Measurements from ENCODE around the gene SERPINB7.

The SERPINB7 gene

GRCh38 chr18:63834471-63835113 is 59.4 kb downstream of the SERPINB7 start:
- no peak for TF ChIP-seq POLR2AphosphoS5 (IDR thresholded peaks at IDR 0.05; ENCODE audit: low read depth, low read length)

GRCh38 chr18:63836456-63836855 is 61.2 kb downstream of the SERPINB7 start:
- no peak for TF ChIP-seq TAF1 (IDR thresholded peaks at IDR 0.05; ENCODE audit: borderline replicate concordance, insufficient read depth, low read length)
- TF ChIP-seq SIN3A (IDR thresholded peaks at IDR 0.05; ENCODE audit: borderline replicate concordance, insufficient read depth, low read length) = no peak
- TF ChIP-seq, protein P1, sequence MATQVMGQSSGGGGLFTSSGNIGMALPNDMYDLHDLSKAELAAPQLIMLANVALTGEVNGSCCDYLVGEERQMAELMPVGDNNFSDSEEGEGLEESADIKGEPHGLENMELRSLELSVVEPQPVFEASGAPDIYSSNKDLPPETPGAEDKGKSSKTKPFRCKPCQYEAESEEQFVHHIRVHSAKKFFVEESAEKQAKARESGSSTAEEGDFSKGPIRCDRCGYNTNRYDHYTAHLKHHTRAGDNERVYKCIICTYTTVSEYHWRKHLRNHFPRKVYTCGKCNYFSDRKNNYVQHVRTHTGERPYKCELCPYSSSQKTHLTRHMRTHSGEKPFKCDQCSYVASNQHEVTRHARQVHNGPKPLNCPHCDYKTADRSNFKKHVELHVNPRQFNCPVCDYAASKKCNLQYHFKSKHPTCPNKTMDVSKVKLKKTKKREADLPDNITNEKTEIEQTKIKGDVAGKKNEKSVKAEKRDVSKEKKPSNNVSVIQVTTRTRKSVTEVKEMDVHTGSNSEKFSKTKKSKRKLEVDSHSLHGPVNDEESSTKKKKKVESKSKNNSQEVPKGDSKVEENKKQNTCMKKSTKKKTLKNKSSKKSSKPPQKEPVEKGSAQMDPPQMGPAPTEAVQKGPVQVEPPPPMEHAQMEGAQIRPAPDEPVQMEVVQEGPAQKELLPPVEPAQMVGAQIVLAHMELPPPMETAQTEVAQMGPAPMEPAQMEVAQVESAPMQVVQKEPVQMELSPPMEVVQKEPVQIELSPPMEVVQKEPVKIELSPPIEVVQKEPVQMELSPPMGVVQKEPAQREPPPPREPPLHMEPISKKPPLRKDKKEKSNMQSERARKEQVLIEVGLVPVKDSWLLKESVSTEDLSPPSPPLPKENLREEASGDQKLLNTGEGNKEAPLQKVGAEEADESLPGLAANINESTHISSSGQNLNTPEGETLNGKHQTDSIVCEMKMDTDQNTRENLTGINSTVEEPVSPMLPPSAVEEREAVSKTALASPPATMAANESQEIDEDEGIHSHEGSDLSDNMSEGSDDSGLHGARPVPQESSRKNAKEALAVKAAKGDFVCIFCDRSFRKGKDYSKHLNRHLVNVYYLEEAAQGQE (IDR thresholded peaks at IDR 0.05; ENCODE audit: insufficient read depth in 1 of 2, low read depth in 2 of 2, low read length in 2 of 2) = no peak
- TF ChIP-seq POLR2AphosphoS5 (IDR thresholded peaks at IDR 0.05; ENCODE audit: low read depth, low read length) = no peak
- no peak for TF ChIP-seq FOXP2 (optimal IDR thresholded peaks at IDR 0.05; ENCODE audit: borderline replicate concordance, extremely low read depth, extremely low read length, insufficient read depth)

DNA sequence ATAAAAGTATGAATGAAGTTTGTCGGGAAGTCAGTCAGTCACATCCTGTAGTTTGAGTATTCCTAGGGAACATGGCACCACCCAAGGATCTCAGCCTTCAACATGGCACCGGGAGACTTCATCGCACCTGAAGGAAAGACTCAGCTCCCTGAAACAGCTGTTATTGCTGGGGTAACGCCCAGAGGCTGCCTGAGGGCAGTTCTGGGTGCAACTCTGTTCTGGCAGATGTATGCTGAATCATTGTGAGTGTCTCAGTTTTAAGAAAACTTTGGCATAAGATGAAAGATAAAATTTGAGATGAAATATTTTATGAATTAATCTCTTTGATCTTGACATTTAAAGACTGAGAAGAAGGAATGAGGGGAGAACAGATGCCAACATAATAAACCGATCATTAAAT is 62.4 kb downstream of the SERPINB7 start:
- TF ChIP-seq FOXP2 (optimal IDR thresholded peaks at IDR 0.05; ENCODE audit: borderline replicate concordance, extremely low read depth, extremely low read length, insufficient read depth) = no peak
- TF ChIP-seq TAF1 (IDR thresholded peaks at IDR 0.05; ENCODE audit: borderline replicate concordance, insufficient read depth, low read length) = no peak
- TF ChIP-seq POLR2AphosphoS5 (IDR thresholded peaks at IDR 0.05; ENCODE audit: low read depth, low read length) = no peak
- TF ChIP-seq SIN3A (IDR thresholded peaks at IDR 0.05; ENCODE audit: borderline replicate concordance, insufficient read depth, low read length) = no peak
- TF ChIP-seq, protein P1 (IDR thresholded peaks at IDR 0.05; ENCODE audit: insufficient read depth in 1 of 2, low read depth in 2 of 2, low read length in 2 of 2) = no peak

DNA sequence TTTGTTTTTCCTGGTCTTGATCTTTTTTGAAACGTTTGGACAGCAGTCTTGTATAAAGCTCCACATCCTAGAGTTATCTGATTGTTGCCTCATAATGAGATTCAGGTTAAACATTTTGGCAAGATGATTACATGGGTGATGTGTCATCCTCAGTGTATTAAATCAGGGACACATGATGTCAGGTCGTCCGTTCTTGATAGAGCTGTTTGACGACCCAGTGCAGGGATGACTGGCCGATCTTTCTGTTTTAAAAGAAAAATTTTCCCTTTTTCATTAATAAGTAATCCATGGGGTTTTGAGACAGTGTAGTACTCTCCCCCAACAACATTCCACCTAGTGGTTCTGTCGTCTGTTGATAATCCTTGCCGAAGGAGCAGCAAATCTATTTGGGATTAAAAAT is 67.8 kb downstream of the SERPINB7 start:
- TF ChIP-seq FOXP2 (optimal IDR thresholded peaks at IDR 0.05; ENCODE audit: borderline replicate concordance, extremely low read depth, extremely low read length, insufficient read depth) = no peak
- no peak for TF ChIP-seq TAF1 (IDR thresholded peaks at IDR 0.05; ENCODE audit: borderline replicate concordance, insufficient read depth, low read length)
- TF ChIP-seq, protein P1 (IDR thresholded peaks at IDR 0.05; ENCODE audit: insufficient read depth in 1 of 2, low read depth in 2 of 2, low read length in 2 of 2) = no peak
- TF ChIP-seq POLR2AphosphoS5 (IDR thresholded peaks at IDR 0.05; ENCODE audit: low read depth, low read length) = no peak
- TF ChIP-seq SIN3A (IDR thresholded peaks at IDR 0.05; ENCODE audit: borderline replicate concordance, insufficient read depth, low read length) = no peak

DNA sequence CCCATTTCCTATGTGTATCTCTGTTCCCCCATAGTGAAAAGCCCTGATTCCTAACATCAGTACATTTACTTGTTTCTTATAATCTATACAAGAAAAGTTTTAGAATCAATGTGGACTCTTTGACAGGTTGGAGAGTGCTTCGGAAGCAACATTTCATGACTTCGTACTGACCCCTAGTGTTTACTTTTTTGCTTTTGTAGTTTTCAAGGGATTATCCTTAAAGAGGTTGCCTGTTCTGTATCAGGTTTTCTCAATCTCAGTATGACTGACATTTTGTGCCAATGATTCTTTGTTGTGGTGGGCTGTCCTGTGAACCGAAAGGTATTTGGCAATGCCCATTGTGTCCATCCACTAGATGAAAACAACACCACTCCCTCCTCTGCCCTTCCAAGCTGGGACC is 69.0 kb downstream of the SERPINB7 start:
- TF ChIP-seq TAF1 (IDR thresholded peaks at IDR 0.05; ENCODE audit: borderline replicate concordance, insufficient read depth, low read length) (no peak), POLR2AphosphoS5 (IDR thresholded peaks at IDR 0.05; ENCODE audit: low read depth, low read length) (no peak), FOXP2 (optimal IDR thresholded peaks at IDR 0.05; ENCODE audit: borderline replicate concordance, extremely low read depth, extremely low read length, insufficient read depth) (no peak), SIN3A (IDR thresholded peaks at IDR 0.05; ENCODE audit: borderline replicate concordance, insufficient read depth, low read length) (no peak)
- TF ChIP-seq, protein P1 (IDR thresholded peaks at IDR 0.05; ENCODE audit: insufficient read depth in 1 of 2, low read depth in 2 of 2, low read length in 2 of 2) = no peak
